ENCODE data around the gene SRP68. TPM values are rescaled to one million over a fixed set of nuclear protein-coding genes. Genes with fewer than 3 reads are reported as not detected.

The SRP68 gene
- total and polyA plus RNA-seq, 9 of the 15 experiments (the other 6 are each of a cell fraction or from before 2014, with no cell fraction given): 29.4 to 92.6 (median 36.2) TPM

DNA sequence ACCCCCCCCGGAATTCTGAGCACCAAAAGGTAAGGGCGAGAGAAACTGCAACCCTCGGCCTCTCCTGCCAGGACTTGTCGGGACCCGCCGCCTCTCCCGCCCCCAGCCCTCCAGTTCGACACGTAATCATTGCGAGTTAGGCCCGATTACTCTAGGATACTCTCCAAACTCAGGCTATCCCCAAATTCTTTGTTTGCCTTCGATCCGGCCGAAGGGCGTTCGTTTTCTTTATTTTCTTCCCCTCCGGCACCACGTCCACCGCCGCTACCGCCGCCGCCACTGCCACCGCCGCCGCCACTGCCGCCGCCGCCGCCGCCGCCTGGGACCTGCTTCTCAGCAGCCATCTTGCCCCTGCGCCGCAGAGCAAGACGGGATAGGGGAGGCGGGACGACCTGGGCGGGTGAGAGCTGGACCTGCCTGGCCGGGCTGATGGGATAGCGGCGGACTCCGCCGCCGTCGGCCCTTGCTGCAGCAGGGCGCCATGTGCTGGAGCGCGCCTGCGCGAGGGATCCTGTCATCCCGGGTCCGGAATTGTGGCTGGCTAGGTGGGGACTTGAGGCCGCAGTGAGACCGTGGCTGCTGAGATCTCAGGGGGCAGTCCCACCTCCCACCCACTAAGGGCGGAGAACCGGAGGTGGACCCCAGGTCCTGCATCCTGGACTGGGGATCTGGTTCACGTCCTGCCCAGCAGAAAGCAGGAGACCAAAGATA, at the start of gene SRP68 (continued):
- 0 out of 2 replicates have a peak, but pooled peaks have one; percentile 21 for TF ChIP-seq FOSL1 (tag; conservative IDR thresholded peaks at IDR 0.05)
- TF ChIP-seq, protein P1, sequence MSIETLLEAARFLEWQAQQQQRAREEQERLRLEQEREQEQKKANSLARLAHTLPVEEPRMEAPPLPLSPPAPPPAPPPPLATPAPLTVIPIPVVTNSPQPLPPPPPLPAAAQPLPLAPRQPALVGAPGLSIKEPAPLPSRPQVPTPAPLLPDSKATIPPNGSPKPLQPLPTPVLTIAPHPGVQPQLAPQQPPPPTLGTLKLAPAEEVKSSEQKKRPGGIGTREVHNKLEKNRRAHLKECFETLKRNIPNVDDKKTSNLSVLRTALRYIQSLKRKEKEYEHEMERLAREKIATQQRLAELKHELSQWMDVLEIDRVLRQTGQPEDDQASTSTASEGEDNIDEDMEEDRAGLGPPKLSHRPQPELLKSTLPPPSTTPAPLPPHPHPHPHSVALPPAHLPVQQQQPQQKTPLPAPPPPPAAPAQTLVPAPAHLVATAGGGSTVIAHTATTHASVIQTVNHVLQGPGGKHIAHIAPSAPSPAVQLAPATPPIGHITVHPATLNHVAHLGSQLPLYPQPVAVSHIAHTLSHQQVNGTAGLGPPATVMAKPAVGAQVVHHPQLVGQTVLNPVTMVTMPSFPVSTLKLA (conservative IDR thresholded peaks at IDR 0.05): peak; percentile 76 to 86
- peak; percentile 91 for TF ChIP-seq MAX (CRISPR knock-in tag; IDR thresholded peaks at IDR 0.05)
- TF ChIP-seq U2AF1 (optimal IDR thresholded peaks at IDR 0.05; ENCODE audit: low read depth, low read length): no peak
- TF ChIP-seq ZBTB9 (CRISPR knock-in tag; IDR thresholded peaks at IDR 0.05): 0 out of 2 replicates have a peak, but pooled peaks have one; percentile 22
- TF ChIP-seq CXXC5 (CRISPR knock-in tag; IDR thresholded peaks at IDR 0.05): peak; percentile 59
- TF ChIP-seq FOXP1 (CRISPR knock-in tag; IDR thresholded peaks at IDR 0.05): peak; percentile 84
- TF ChIP-seq PHB (CRISPR knock-in tag; IDR thresholded peaks at IDR 0.05): 0 out of 2 replicates have a peak, but pooled peaks have one; percentile 34
- peak; percentile 92 for TF ChIP-seq C11orf30 (IDR thresholded peaks at IDR 0.05; ENCODE audit: low read depth)
- TF ChIP-seq ZNF830 (CRISPR knock-in tag; IDR thresholded peaks at IDR 0.05): no peak
- peak; percentile 43; the same call in 1 of the 2 replicates for TF ChIP-seq VEZF1 (CRISPR knock-in tag; IDR thresholded peaks at IDR 0.05)
- TF ChIP-seq SNIP1 (IDR thresholded peaks at IDR 0.05; ENCODE audit: low read depth): peak; percentile 84; the same call in 1 of the 2 replicates
- TF ChIP-seq SOX6 (IDR thresholded peaks at IDR 0.05): peak; percentile 22; the same call in 1 of the 2 replicates
- TF ChIP-seq BCOR (IDR thresholded peaks at IDR 0.05): no peak
- TF ChIP-seq STAT6 (CRISPR knock-in tag; IDR thresholded peaks at IDR 0.05): peak; percentile 60; the same call in 1 of the 2 replicates
- TF ChIP-seq HCFC1 (IDR thresholded peaks at IDR 0.05; ENCODE audit: low read depth, low read length): peak; percentile 76
- TF ChIP-seq ZFX (CRISPR knock-in tag; IDR thresholded peaks at IDR 0.05): peak; percentile 97
- peak in 1 of 2 experiments; percentile 95; a peak in 2 of 4 replicates for TF ChIP-seq NONO (IDR thresholded peaks at IDR 0.05; ENCODE audit: low read depth in 2 of 2, low read length in 1 of 2)
- no peak for TF ChIP-seq CCAR2 (IDR thresholded peaks at IDR 0.05; ENCODE audit: low read depth, low read length)
